GM12872 (cell line): ENCODE data around the gene BEGAIN.

ENCODE experiments used
- TF ChIP-seq, protein P1 (sequence below): IDR thresholded peaks from 3 replicates; pipeline ENCODE4 v1.5.1; 2011; ENCODE audit warnings: low read depth, mild to moderate bottlenecking, low read length, moderate library complexity; ENCODE audit not compliant: insufficient read depth

BEGAIN gene, protein sequence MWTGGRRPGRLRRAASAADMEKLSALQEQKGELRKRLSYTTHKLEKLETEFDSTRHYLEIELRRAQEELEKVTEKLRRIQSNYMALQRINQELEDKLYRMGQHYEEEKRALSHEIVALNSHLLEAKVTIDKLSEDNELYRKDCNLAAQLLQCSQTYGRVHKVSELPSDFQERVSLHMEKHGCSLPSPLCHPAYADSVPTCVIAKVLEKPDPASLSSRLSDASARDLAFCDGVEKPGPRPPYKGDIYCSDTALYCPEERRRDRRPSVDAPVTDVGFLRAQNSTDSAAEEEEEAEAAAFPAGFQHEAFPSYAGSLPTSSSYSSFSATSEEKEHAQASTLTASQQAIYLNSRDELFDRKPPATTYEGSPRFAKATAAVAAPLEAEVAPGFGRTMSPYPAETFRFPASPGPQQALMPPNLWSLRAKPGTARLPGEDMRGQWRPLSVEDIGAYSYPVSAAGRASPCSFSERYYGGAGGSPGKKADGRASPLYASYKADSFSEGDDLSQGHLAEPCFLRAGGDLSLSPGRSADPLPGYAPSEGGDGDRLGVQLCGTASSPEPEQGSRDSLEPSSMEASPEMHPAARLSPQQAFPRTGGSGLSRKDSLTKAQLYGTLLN

DNA sequence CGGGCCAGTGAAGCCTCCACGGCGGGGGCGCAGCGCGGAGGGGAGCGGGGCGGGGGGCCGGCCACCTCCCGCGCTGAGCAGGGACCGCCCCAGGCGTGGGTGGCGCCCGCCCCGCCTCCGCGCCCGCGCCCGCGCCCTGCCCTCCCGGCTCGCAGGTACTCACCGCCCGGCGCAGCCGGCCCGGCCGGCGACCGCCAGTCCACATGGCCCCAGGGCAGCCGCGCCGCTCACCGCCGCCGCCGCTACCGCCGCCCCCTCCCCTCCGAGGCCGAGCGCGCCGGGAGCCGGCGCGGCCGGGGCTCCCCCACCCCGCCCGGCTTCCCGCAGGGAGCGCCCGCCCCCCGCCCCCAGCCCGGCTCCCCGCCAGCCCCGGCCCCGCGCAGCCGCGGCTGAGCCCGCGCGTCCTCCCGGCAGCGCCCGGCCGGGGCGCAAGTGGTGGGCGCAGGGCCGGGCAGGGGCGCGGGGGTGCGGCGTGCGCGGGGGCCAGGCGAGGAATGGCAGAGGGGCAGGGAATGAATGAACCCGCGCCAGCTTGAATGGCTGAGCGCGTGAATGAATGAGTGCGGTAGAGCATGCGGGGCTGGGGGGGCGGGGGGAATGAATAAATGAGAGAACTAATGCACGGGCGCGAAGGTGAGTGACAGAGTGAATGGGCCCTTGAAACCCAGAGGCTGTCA, at the start of gene BEGAIN:
TSS of gene BEGAIN (minus strand) at position 332 of the 677 bp plus-strand sequence. CDS start at position 205, 127 bp downstream.
- TF ChIP-seq, protein P1, sequence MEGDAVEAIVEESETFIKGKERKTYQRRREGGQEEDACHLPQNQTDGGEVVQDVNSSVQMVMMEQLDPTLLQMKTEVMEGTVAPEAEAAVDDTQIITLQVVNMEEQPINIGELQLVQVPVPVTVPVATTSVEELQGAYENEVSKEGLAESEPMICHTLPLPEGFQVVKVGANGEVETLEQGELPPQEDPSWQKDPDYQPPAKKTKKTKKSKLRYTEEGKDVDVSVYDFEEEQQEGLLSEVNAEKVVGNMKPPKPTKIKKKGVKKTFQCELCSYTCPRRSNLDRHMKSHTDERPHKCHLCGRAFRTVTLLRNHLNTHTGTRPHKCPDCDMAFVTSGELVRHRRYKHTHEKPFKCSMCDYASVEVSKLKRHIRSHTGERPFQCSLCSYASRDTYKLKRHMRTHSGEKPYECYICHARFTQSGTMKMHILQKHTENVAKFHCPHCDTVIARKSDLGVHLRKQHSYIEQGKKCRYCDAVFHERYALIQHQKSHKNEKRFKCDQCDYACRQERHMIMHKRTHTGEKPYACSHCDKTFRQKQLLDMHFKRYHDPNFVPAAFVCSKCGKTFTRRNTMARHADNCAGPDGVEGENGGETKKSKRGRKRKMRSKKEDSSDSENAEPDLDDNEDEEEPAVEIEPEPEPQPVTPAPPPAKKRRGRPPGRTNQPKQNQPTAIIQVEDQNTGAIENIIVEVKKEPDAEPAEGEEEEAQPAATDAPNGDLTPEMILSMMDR = no peak

DNA sequence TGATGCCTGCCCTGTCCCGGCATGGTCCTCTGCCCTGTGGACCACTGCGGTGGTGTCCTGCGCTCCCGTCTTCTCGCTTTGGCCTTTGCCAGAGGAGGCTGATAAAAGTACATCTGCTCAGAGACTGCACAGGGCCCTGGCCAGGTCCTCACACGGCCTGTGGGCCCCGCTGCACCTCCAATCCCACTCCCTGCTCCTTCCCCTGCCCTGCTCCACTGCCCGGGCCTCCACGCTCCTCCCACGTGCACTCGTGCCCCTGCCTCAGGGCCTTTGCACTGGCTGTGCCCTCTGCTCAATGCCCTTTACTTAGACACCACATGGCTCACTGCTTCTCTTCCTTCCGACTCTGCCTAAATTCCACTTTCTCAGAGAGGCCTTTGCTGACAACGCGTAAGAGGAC, 49.3 kb upstream of the BEGAIN start:
- TF ChIP-seq, protein P1 = no peak

DNA sequence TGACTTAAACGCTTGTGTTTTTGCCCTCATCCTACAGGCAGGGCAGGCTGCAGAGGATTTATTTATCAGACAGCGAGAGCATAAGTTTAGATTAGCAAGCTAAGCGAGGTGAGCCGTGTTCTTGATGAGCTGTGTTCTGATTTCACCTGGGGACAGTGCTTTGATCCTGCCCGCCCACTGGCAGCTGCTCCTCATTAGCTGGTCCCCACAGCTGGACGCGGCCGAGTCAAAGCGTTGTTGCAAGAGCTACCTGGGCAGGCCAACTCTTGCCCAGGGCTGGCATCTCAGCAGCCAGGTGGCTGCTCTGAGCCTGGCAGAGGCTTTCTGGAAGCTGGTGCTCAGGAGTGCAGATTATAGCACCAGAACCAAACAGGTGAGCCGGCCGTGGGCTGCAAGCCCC, 46.8 kb upstream of the BEGAIN start:
- TF ChIP-seq, protein P1 = no peak

DNA sequence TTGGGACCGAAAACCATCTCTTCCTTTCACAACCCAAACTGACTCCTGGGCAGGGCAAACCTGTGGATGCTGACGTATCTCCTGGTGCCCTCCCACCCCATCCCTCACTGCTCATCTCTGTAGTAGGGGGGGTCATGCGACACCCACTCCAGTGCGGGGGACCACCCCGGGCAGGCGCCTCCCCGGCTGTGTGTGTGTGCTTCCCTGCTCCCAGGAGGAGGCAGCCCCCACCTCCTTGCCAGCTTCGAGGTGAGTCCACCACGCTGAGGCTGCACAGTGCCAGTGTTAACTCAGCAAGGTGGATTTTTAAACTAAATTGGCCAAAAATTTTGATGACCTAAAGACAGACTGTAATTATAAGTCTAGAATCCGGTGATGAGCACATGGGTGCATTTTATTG, 46.2 kb upstream of the BEGAIN start:
- TF ChIP-seq, protein P1 = no peak

DNA sequence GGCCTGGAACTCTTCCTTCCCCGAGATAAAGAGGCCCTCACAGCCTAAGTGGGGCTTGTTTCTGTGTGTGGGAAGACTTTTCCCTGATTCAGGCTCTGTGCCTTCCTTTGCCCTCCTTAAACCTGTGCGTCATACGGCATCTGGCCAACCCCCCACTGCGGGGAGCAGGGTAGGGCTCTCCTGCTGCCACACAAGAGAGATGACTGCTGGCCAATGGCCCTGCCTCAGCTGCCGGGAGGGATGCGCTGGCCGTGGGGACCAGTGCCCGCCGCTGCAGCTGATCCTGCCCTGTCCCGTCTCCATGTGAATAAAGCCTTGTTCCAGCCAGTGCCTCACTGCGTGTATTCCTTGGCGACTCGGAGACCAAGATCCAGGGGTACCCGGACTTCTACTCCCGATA, 42.5 kb upstream of the BEGAIN start:
- TF ChIP-seq, protein P1 = no peak

DNA sequence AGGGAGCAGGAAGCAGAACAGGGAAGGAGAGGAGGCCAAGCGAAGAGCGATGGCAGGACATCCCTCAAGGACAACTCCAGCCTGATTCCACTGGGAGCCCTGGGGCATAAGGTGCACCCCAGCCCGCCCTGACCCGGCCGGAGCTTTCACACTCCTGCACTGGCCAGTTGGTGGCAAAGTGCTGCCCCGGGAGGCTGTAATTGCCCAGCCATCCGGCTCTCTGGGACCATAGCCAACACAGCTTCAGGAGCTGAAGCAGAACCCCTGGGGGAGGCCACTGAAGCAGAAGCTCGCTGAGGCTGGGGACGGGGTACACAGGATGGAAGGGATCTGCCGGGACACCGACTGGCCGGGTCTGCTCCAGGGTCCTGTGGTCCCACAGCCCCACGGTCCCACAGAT, 41.9 kb upstream of the BEGAIN start:
- TF ChIP-seq, protein P1 = no peak

DNA sequence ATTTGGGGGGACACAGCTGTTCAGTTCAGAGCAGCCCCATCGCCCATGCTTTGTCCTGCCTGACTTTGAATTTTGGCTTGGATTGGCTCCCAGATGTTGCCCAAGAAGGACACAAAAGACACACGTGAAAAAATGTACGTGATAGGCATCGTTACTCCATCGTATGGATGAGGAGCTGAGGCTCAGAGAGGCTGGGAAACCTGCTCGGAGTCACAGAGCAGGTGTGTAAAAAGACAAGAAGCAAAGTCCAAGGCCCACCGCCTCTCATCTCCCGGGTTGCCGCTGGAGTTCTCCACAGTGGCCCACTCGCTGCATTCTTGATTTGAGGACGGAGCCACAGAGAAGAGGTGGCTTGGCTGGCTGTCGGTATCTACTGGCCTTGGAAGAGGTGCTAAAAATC, 41.0 kb upstream of the BEGAIN start:
- TF ChIP-seq, protein P1 = no peak
